Sciatic nerve (tissue), 2 donors: ENCODE data around the gene GJA5. TPM values are rescaled to one million over a fixed set of nuclear protein-coding genes. Genes with fewer than 3 reads are reported as not detected.
A peak's percentile ranks its signal among the peaks of the same experiment; 100 is the strongest.

Experiments
- ATAC-seq: fragments of 200-7000 bp; cut with Tn5 transposase; one replicate; pipeline ENCODE4 v1.9.1; 2020; ENCODE audit warnings: mild to moderate bottlenecking, moderate library complexity
- DNase-seq: peaks from one replicate; pipeline ENCODE4 v3.0.0-alpha.2; 2020; ENCODE audit warnings: low spot score
- intact Hi-C: fragments of 100-400 bp; cut with DNase I; formaldehyde crosslinking; loops from one replicate; pipeline ENCODE4 v1.14.2; 2022
- total RNA-seq: library from RNA; stranded (reverse); fragmentation: NEBNext Ultra II Directional; extraction: Animal tissue kit (Norgen Biotek cat#: 25700); gene quantifications from one replicate; pipeline ENCODE4 v1.2.1, GENCODE V29; 2021
- donor health status: DM: no; HTN: no; CAD: no.
- donor health status: DM: no; HTN: no; CAD: no.

The GJA5 gene
- total RNA-seq: 19.6 TPM

DNA sequence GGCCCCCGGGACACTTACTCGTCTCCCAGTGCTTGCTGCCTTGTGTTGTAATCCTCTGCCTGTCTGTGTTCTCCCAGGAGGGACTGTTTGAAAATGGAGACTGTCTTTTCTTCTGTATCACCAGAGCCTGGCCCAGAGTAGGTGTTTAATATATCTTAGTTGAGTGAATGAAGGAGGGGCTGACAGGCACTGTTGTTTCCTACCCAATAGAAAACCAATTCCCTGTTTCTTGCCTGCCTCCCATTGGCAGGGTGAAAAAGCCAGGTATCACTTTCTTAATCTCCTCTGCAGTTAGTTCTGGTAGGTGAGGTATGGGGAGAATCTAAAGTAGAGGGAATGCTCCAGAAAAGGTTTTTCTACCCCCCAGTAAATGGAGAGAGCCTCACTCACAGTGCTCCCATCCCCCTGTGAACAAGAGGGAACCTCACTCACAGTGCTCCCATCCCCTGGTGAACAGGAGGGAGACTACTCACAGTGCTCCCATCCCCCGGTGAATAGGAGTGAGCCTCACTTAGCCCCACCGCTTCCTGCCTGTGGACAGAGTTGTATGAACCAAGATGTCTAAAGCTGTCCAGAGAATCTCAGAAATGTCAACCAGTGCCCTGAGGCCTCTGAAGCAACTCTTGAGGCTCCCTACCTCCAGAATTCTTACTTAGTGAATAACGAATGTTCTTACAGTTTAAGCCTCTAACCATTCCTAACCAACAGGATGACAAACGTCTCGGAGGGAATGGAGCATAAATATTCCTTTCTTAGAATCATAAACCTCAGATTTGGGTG is at the start of gene GJA5:
TSS of gene GJA5 (minus strand) at position 122 of the 780 bp plus-strand sequence. CDS start 1,364 bp downstream, outside the sequence.
- no peak for ATAC-seq
- intact Hi-C loops: no loop called here
- DNase-seq: no peak

DNA sequence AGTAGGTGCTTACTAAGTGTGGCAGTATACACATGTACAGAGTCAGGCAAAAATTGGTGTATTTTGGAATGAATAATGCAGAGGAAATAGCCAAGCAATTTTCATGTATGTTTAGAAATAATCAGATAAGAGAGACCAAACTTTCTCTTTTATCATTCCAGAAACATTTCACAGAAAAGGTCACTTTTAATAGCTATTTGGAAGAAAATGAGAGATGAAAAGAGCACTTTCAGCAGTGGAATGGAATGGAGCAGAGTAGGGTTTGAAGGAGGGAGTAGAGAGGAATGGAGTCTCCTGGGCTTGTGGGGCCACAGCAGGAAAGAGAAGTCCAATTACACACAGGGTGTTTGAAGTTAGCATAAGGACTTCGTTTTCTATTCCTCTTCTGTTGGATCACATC is 48.8 kb upstream of the GJA5 start:
- intact Hi-C loops: no loop called here
- DNase-seq (no peak), ATAC-seq (no peak)

DNA sequence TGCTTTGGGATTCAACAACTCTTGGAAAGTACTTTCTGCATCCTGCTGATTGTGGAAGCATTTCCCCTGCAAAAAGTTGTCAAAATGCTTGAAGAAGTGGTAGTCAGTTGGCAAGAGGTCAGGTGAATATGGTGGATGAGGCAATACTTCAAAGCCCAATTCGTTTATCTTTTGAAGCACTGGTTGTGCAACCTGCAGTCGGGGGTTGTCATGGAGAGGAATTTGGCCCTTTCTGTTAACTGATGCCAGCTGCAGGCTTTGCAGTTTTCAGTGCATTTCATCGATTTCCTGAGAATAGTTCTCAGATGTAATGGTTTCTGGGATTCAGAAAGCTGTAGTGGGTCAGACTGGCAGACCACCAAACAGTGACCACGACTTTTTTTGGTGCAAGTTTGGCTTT is 47.6 kb upstream of the GJA5 start:
- ATAC-seq (no peak), DNase-seq (no peak)
- intact Hi-C loops: no loop called here

DNA sequence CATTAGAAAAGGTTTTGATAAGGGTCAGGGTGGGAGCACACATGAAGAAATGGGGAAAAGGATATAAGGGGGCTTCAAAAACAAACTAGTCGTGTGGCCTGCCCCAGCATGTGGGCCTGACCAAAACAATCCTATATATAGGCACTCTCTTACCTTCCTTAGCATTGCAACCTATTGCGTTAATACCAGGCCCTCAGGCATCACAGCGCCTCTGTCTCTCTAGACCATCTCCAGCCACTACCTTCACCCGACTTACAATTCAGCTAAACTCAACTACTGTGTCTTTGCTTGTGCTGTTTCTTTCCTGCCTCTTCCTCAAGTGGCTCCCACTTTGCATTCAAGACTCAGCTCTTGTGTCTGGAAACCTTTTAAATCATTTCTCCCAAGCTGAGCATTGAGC is 47.0 kb upstream of the GJA5 start:
- intact Hi-C loops: no loop called here
- DNase-seq (no peak), ATAC-seq (no peak)

DNA sequence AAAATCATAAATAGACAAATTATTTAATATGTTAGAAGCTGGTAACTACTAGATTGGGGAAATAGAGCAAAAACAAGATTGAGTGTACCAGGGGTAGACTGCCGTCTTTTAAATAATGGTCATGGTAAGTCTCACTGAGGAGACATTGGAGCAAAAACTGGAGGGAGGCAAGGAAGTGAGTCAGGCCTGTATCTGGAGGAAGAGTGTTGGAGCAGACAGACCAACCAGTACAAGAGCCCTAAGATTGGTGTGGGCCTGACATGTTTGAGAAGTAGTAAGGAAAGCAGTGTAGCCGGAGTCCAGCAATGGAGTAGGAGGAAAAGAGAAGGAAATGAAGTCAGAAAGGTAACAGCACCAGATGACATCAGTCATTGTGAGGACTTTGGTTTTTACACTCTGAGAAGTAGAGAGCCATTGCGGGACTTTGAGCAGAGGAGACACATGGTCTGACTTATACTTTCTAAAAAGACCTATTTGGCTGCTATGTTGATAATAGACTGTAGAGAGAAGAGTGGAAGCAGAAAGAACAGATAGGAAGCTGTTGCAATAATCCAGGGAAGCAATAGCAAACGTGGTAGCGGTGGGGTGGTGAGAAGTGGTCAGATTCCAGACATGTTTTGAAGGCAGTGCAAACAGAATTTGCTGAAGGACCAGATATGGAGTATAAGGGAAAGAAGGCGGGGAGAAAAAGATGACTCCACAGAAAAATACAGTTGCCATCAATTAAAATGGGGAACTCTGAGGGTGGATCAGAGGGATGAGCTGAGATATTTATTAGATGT is 44.7 kb upstream of the GJA5 start:
- DNase-seq (no peak), ATAC-seq (no peak)
- intact Hi-C loops: no loop called here

DNA sequence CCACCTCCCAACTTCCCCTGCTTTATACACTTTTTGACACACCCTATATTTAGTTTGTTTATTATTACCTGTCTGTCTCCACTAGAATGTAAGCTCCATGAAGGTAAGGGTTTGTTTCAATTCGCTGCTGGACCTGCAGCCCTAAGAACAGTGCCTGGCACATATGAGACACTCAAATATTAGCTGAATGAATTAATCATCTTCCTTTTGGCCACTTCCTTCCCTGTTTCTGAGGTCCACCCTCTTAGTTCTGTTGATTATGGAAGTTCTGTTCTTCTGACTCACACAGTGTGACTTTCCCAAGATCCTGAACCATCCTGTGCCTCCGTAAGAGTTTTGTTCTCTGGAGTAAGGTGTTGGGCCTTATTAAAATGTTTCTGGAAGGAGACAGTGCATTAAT is 40.4 kb upstream of the GJA5 start:
- DNase-seq: no peak
- intact Hi-C loops: no loop called here
- ATAC-seq: no peak

DNA sequence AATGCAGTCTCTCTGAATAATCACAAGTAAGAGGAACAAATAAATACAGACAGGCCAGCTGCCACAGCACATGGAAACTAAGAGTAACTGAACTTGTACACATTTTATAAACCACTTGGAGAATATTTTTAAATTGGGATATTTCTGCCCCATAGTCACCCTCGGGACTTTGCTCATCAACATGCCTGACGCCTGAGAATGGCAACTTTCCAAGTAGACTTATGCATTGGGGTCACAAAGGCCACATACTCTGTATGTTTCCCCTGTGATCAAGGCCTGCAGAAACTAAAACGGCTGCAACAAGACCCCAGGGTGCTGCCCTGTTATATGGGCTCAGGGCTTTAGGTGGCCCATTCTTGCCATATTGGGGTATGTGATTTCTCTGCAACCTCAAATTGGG is 38.3 kb upstream of the GJA5 start:
- ATAC-seq (no peak), DNase-seq (no peak)
- intact Hi-C loops: no loop called here

DNA sequence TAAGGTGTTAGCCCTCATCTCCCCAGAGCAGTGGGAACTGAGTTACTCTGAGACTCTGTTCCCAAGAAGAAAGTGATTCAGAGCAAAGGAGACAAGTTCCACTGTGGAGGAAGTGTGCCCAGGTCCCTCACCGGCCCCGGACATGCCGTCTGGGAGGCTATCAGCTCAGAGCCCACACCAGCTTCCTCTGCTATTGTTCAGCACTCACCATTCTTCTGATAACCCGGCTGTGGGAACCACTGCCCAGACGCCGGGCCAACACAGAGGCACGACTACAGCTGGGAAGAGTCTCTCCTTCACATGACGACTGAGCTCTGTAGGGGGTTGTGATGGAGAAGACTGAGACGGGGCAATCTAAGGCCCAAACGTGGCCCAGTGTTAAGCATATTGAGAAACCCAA is 34.2 kb upstream of the GJA5 start:
- DNase-seq: no peak

DNA sequence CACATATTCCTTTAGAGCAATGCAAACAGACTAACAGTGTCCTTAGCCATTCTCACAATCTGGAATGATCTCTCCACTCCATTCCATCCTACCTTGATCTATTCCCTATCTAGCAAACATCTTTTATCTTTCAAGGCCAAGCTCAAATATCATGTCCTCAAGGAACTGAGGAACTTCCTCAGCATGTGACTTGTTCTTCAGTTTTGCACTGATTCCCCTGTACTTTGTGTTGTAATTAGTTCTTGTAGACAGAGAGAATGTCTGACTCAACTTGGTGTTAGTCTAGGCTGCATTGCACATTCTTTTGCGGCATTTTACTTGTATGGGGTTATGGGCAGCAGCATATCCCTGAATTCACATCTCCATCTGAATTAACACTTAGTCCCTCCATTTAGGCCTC is 31.5 kb upstream of the GJA5 start:
- ATAC-seq: no peak
- no peak for DNase-seq
- intact Hi-C loops: no loop called here

More for the DNA sequence above, 34.2 kb upstream of the GJA5 start:
- intact Hi-C loops: no loop called here
- no peak for ATAC-seq

DNA sequence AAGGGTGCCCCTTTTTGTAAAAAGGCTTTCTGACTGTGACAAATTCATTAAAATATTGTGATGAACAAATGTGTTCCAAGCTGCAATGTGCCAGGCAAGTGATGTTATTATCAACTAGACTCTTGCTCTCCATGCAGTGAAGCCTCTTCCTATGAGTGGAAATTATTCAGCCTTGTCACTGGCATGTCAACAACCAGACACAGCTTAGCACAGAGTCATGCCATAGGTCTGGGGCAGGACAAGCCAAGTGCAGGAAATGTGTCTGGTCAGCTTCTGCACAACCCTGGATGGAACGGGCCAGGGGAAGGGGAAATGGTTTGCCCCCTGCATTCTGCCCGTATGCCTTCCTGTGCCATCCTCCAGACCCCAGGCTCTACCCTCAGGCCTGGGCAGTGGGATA is 27.4 kb upstream of the GJA5 start:
- DNase-seq (no peak), ATAC-seq (no peak)
- intact Hi-C loops: no loop called here

DNA sequence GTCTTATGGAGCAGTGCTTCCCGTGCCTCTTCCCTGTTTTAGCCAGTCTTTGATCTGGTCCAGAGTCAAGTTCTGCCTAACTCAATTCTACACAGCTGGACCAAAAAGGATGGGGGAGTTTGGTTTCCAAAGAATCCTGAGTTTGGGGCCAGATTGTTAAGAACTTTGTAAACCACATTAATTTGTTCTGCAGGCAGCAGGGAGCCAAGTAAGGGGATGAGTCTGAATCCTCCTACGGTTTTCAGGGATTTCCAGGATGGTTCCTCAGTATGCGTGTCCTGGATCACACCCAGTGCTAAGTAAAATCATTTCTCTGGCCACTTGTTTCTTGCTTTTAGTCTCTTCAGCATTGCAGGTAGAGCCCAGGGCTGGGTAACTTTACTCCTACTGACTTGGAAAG is 26.1 kb upstream of the GJA5 start:
- intact Hi-C loops: no loop called here
- ATAC-seq: no peak
- DNase-seq: no peak

DNA sequence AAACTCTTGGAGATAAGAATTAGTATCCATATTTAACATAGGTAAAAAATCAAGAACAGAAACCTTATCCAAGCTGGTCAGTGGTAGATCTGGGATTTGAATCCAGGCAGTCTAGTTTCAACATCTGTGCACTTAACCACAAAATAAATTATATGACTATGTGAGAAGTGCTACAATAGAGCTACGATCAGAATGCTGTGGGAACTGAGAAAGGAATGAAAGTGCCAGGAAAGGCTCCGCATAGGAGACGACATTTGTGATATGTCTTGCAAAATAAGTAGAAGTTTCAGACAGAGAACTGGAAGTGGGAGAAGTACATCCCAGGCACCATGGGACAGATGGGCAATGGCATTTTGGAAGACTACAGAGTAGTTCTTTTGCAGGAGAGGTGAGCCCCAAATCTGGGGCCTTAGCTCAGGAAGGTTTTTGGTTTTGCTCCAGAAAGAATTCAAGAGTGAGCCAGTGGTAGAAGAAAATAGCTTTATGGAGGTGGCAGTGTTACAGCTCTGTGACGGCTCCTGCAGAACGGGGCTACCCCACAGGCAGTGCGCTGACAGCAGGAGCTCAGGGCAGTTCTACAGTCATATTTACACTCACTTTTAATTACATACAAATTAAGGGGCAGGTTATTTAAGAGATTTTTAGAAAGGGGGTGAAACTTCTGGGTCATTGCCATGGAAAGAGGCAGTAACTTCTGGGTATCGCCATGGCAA is 25.5 kb upstream of the GJA5 start:
- no peak for ATAC-seq
- intact Hi-C loops: no loop called here
- no peak for DNase-seq

DNA sequence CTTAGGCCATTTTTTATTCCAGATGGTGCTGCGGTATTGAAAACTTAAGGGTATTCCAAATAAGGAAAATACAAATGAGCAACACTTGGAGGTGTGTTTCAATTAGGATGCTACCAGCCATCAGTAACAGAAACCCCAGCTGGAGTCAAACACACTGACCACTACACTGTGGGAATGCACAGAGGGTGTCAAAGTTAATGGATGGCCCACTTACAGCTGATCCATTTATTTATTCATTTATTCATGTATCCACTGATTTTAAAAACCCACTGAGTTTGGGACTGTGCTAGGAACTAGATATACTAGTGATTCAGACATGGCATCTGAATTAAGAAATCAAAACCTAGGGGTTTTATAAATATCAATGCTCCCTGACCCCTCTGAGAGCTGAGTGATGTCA is 24.5 kb upstream of the GJA5 start:
- ATAC-seq: no peak
- DNase-seq: no peak
- intact Hi-C loops: no loop called here

DNA sequence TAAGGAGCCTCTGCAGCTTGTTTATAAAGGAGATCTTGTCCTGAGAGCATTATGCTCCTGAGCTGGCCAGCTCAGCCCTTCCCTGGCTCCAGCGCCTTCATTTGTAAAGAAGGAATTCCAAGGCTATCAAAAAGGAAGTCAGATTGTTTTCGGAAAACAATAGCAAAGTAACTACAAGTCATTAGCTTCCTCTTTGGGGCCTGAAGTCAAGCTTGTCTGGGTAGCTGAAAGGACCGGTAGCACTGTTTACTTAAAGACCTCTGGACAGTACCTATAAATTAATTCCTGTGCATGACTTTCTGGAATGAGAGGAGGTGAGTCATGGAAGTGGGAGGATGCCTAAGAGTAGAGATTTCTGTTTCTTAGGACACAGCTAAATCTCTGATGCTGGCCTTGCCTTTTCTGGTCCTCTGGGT is 20.7 kb upstream of the GJA5 start:
- ATAC-seq: no peak
- intact Hi-C loops: no loop called here
- no peak for DNase-seq

DNA sequence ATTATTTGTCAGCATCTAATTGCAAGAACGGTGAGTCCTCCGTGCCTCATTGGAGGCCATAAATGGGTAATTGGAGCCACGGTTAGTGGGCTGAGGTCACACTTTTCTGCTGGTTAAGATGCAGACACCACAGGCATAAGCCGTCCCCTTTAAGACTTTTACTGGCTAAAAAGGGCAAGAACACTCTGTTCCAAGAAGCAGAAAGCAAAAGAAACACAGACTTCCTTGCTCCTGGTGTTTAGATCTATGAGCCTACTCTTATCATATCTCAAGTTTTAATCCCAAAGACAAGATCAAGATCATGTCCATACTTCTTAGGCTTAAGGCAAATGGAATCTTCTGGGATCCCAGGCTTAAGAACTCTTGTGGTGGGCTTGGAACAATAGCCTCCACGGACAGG is 17.3 kb upstream of the GJA5 start:
- intact Hi-C loops: no loop called here
- DNase-seq (no peak), ATAC-seq (no peak)

DNA sequence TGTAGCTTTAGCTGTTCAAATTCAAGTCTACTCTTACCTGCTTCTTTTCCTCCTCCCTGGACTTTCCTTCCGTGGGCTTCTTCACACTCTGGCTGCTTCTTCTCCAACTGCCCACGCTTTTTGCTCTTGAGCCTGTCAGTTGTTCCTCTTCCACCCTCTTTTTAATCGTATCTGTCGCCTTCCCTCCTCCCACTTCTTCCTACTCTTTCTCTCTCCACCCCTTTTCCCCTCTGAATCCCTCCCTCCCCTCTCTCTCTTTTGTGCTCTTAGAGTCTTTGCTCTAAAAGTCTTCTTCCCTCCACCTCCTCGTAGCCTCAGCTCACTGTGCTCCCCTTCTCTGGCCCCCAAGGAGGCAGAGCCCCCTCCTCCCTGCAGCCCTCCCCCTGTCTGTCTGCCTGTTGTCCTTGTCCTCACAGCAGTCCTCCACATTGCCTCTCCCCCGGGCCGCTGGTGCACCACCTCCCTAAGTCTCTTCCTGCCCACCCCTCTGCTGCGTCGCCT is 12.9 kb upstream of the GJA5 start:
- no peak for ATAC-seq
- intact Hi-C loops: no loop called here
- DNase-seq: no peak

DNA sequence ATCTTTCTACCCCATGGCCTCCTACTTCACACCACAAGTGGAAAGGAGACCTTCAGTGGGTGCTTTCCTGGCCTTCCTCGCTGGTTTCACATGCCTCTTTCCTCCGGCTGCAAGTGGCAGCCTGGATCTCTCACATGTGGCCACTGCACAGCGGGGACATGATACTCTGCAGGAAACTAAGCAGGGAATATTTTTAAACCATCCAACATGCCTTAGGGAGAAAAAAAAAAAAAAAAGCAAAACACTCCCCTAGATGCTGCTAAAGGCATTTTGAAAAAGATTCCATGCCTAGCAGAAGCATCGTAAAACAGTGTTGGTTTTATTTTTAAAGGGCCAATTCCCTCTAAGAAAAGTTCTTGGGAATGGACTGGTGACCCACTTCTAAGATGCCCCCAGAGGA is 12.2 kb upstream of the GJA5 start:
- no peak for ATAC-seq
- no peak for DNase-seq

DNA sequence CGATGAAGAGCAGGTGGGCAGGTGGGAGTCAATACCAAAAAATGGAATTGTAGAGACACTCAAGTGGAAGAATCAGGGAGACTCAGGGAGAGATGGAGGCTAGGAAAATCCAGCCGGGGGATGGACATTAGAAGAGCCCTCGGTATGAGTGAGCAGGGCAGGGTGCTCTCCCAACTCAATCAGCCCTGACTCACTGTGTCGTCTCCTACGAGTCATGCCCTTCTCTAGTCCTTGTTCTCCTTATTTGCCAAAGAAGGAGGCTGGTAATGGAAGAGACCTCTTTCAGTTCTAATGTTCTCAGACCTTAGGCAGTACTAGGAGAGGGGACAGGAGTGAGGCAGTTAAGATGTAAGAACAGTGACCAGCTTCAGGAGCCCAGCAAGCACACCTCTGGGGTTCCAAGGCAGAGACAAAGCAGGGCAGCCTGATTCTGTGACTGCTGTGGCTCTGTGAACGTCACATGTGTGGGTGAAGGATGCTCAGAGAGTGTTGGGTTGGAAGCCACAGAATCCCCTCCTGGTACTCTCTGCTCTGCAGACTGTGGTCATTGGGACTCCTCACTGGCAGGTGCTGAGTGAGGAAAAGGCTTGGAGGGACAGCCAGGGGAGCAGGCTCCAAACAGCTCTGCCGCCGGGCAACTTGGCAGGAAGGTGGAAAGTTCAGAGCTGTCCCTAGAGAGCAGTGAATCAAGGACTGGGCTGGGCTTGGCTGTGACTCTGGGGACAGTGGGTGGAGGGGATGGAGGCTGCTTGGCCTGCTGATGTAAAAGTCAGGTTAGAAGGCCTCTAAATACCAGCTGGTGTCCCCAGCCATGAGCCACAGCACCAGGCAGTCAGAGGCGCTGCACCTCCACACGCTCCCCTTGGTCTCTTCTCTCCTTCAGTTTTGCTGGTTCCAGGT is 11.1 kb upstream of the GJA5 start:
- DNase-seq: no peak

More for the DNA sequence above, 12.2 kb upstream of the GJA5 start:
- intact Hi-C loops: no loop called here

DNA sequence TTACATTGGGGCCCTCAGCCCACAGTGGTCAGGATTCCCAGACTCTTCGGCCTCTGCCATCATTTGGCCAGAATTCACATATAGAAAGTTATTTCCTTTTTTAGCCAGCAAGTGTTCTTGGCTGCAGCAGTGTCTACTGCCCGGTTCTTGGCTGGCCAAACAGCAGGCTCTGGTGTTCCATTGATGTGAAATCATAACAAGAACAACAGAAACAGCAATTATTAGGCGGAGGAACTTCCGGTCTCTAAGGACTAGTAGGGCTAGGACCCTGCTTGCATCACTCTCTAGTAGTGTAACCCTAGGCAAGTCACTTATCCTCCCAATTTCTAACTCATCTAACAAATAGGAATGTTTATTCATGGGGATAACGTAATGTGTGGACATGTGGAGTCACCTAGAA is 8.7 kb upstream of the GJA5 start:
- DNase-seq (no peak), ATAC-seq (peak; percentile 69)
- intact Hi-C loops: no loop called here

More for the DNA sequence above, 11.1 kb upstream of the GJA5 start:
- peak; percentile 64 for ATAC-seq
- intact Hi-C loops: no loop called here
